Measurements from ENCODE around the gene MRPS6. TPM values are rescaled to one million over a fixed set of nuclear protein-coding genes. Genes with fewer than 3 reads are reported as not detected.

MRPS6 gene
- total and polyA plus RNA-seq, 4 donors: 12.1 to 83.0 (median 17.0) TPM

DNA sequence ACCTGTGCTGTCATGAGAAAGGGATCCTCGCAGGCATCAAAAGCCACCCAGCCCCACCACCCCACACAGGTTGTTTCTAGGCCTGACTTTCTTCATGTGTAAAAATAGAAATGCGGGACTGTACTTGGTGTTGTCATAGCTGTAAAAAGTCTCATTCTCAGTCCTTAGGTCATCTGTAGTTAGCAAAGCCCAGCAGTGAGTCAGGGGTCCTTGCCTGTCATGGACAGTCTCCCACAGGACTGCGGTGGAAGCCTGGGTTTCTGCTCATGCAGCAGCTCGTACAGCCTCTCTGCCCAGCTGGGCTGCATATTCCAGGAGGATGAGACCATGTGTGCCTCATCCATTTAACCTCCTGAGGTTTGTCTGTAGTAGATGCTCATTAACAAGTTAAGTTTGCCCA, 58.2 kb downstream of the MRPS6 start:
- peaks cover 0 to 14% (median 2%) of the 10 kb centered on the region in 4 donors for H3K4me1 ChIP-seq (ENCODE audit: control insufficient read depth in 4 of 4, insufficient read depth in 4 of 4, low read length in 3 of 4)

DNA sequence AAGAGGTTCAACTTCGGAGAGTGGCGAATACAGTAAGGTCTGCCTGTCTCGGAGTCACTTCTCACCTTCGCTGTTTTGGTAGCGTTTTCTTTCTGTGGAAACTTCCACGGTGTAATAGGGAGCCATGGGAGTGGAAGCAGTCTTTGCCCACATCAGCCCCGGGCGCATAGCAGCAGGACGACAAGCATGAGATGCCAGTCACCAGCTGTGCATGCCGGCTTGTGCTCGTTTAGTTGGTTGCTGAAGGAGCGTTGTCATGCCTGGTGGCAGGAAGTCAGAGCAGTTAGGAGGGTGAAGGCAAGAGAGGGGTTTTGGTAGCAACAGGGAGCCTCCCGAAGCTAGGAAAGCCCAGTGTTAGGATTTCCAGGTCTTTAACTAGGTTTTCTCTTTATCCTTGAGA, 58.8 kb downstream of the MRPS6 start:
- Histone ChIP-seq H3K4me1 (ENCODE audit: control insufficient read depth in 4 of 4, insufficient read depth in 4 of 4, low read length in 3 of 4) (peaks cover 0 to 14% (median 2%) of the 10 kb centered on the region in 4 donors), H3K27ac (ENCODE audit: low read depth in 1 of 2, low read length in 2 of 2) (no peak overlapping the region), H3K27me3 (ENCODE audit: control insufficient read depth in 4 of 4, insufficient read depth in 4 of 4, low read length in 3 of 4) (no peaks in the 10 kb centered on the region), H3K9me3 (ENCODE audit: control insufficient read depth in 4 of 4, low read length in 3 of 4) (no peaks in the 10 kb centered on the region), H3K36me3 (ENCODE audit: control insufficient read depth in 4 of 4, insufficient read depth in 3 of 4, low read depth in 1 of 4, low read length in 3 of 4) (peaks cover 0 to 5% (median 2%) of the 10 kb centered on the region in 4 donors), H3K4me3 (ENCODE audit: low read depth in 1 of 3, low read length in 3 of 3) (no peak overlapping the region), H3K9ac (ENCODE audit: low read depth in 1 of 2, low read length in 2 of 2) (no peak overlapping the region)
- WGBS: 93% methylated on average over 13 of the region's 13 CpGs
- no peak for DNase-seq (ENCODE audit: low spot score)
- no peak for TF ChIP-seq TAF1 (conservative IDR thresholded peaks at IDR 0.05)
- TF ChIP-seq, protein P1, sequence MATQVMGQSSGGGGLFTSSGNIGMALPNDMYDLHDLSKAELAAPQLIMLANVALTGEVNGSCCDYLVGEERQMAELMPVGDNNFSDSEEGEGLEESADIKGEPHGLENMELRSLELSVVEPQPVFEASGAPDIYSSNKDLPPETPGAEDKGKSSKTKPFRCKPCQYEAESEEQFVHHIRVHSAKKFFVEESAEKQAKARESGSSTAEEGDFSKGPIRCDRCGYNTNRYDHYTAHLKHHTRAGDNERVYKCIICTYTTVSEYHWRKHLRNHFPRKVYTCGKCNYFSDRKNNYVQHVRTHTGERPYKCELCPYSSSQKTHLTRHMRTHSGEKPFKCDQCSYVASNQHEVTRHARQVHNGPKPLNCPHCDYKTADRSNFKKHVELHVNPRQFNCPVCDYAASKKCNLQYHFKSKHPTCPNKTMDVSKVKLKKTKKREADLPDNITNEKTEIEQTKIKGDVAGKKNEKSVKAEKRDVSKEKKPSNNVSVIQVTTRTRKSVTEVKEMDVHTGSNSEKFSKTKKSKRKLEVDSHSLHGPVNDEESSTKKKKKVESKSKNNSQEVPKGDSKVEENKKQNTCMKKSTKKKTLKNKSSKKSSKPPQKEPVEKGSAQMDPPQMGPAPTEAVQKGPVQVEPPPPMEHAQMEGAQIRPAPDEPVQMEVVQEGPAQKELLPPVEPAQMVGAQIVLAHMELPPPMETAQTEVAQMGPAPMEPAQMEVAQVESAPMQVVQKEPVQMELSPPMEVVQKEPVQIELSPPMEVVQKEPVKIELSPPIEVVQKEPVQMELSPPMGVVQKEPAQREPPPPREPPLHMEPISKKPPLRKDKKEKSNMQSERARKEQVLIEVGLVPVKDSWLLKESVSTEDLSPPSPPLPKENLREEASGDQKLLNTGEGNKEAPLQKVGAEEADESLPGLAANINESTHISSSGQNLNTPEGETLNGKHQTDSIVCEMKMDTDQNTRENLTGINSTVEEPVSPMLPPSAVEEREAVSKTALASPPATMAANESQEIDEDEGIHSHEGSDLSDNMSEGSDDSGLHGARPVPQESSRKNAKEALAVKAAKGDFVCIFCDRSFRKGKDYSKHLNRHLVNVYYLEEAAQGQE (IDR thresholded peaks at IDR 0.05): no peak
- TF ChIP-seq, protein P2, sequence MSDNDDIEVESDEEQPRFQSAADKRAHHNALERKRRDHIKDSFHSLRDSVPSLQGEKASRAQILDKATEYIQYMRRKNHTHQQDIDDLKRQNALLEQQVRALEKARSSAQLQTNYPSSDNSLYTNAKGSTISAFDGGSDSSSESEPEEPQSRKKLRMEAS (IDR thresholded peaks at IDR 0.05): no peak
- no peak for TF ChIP-seq FOXA1 (IDR thresholded peaks at IDR 0.05)
- no peak for TF ChIP-seq JUND (IDR thresholded peaks at IDR 0.05)
- TF ChIP-seq RAD21 (IDR thresholded peaks at IDR 0.05): no peak
- TF ChIP-seq EGR1 (IDR thresholded peaks at IDR 0.05; ENCODE audit: low read depth in 2 of 2): no peak
- TF ChIP-seq, protein P3, sequence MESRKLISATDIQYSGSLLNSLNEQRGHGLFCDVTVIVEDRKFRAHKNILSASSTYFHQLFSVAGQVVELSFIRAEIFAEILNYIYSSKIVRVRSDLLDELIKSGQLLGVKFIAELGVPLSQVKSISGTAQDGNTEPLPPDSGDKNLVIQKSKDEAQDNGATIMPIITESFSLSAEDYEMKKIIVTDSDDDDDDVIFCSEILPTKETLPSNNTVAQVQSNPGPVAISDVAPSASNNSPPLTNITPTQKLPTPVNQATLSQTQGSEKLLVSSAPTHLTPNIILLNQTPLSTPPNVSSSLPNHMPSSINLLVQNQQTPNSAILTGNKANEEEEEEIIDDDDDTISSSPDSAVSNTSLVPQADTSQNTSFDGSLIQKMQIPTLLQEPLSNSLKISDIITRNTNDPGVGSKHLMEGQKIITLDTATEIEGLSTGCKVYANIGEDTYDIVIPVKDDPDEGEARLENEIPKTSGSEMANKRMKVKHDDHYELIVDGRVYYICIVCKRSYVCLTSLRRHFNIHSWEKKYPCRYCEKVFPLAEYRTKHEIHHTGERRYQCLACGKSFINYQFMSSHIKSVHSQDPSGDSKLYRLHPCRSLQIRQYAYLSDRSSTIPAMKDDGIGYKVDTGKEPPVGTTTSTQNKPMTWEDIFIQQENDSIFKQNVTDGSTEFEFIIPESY (IDR thresholded peaks at IDR 0.05): no peak
- no peak for TF ChIP-seq NR2F2 (IDR thresholded peaks at IDR 0.05)
- TF ChIP-seq RXRA (IDR thresholded peaks at IDR 0.05): no peak
- TF ChIP-seq, protein P4, sequence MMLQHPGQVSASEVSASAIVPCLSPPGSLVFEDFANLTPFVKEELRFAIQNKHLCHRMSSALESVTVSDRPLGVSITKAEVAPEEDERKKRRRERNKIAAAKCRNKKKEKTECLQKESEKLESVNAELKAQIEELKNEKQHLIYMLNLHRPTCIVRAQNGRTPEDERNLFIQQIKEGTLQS (IDR thresholded peaks at IDR 0.05): no peak

More for the DNA sequence above, 58.2 kb downstream of the MRPS6 start:
- no peak for DNase-seq (ENCODE audit: low spot score)
- no peak overlapping the region for H3K4me3 ChIP-seq (ENCODE audit: low read depth in 1 of 3, low read length in 3 of 3)
- no peaks in the 10 kb centered on the region for H3K9me3 ChIP-seq (ENCODE audit: control insufficient read depth in 4 of 4, low read length in 3 of 4)
- peaks cover 0 to 5% (median 2%) of the 10 kb centered on the region in 4 donors for H3K36me3 ChIP-seq (ENCODE audit: control insufficient read depth in 4 of 4, insufficient read depth in 3 of 4, low read depth in 1 of 4, low read length in 3 of 4)
- no peak overlapping the region for H3K27ac ChIP-seq (ENCODE audit: low read depth in 1 of 2, low read length in 2 of 2)
- WGBS: 95% methylated on average over 4 of the region's 4 CpGs
- no peak overlapping the region for H3K9ac ChIP-seq (ENCODE audit: low read depth in 1 of 2, low read length in 2 of 2)
- TF ChIP-seq FOXA1 (IDR thresholded peaks at IDR 0.05): no peak
- TF ChIP-seq GABPA (IDR thresholded peaks at IDR 0.05 in 1 of 2, conservative IDR thresholded peaks at IDR 0.05 in 1 of 2): no peak
- TF ChIP-seq, protein P5, sequence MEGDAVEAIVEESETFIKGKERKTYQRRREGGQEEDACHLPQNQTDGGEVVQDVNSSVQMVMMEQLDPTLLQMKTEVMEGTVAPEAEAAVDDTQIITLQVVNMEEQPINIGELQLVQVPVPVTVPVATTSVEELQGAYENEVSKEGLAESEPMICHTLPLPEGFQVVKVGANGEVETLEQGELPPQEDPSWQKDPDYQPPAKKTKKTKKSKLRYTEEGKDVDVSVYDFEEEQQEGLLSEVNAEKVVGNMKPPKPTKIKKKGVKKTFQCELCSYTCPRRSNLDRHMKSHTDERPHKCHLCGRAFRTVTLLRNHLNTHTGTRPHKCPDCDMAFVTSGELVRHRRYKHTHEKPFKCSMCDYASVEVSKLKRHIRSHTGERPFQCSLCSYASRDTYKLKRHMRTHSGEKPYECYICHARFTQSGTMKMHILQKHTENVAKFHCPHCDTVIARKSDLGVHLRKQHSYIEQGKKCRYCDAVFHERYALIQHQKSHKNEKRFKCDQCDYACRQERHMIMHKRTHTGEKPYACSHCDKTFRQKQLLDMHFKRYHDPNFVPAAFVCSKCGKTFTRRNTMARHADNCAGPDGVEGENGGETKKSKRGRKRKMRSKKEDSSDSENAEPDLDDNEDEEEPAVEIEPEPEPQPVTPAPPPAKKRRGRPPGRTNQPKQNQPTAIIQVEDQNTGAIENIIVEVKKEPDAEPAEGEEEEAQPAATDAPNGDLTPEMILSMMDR (IDR thresholded peaks at IDR 0.05; ENCODE audit: low read depth, low read length, missing input control): no peak
- no peak for TF ChIP-seq HNF4G (IDR thresholded peaks at IDR 0.05)
- TF ChIP-seq, protein P1 (IDR thresholded peaks at IDR 0.05): no peak
- TF ChIP-seq JUND (IDR thresholded peaks at IDR 0.05): no peak
- TF ChIP-seq, protein P3 (IDR thresholded peaks at IDR 0.05): no peak
- no peaks in the 10 kb centered on the region for H3K27me3 ChIP-seq (ENCODE audit: control insufficient read depth in 4 of 4, insufficient read depth in 4 of 4, low read length in 3 of 4)

Measured in liver (tissue), 9 donors.